Measurements from ENCODE around the gene RPS6KB1. TPM values are rescaled to one million over a fixed set of nuclear protein-coding genes. Genes with fewer than 3 reads are reported as not detected.
"Not testable (repeated sequence)": the region's sequence is repeated elsewhere in the genome, so short reads cannot be mapped to it uniquely, and the experiment has no call there.

Gene RPS6KB1
- total RNA-seq, 4 donors from 2014 or later, result 18.4 to 49.2 (median 25.9) TPM

DNA sequence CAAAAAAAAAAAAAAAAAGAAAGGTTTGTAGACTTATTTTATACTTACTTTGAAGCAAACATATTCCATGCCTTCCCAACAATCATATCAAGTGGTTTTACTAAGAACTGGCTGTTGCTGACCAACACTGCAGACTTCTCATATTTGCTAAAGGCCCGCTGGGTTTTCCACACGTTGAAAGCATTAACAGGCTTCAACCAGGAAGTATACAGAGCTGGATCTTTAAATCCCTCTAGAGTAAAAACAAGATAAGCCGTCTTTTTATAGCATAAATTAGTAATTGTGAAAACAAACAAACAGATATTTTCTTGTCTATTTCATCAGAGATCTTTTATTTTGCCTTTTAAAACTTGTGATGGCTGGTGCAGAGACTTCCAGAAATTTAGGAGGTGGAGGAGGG is 29.3 kb upstream of the RPS6KB1 start:
- Histone ChIP-seq H3K36me3 (peaks cover 0 to 49% (median 15%) of the 10 kb centered on the region in 3 donors), H3K4me1 (peaks cover 0 to 10% (median 0%) of the 10 kb centered on the region in 3 donors), H3K27ac (no peak overlapping the region), H3K4me3 (no peak overlapping the region), H3K9me3 (no peaks in the 10 kb centered on the region), H3K27me3 (no peaks in the 10 kb centered on the region)
- no peak for TF ChIP-seq POLR2A (IDR thresholded peaks at IDR 0.05)
- TF ChIP-seq, protein P1, sequence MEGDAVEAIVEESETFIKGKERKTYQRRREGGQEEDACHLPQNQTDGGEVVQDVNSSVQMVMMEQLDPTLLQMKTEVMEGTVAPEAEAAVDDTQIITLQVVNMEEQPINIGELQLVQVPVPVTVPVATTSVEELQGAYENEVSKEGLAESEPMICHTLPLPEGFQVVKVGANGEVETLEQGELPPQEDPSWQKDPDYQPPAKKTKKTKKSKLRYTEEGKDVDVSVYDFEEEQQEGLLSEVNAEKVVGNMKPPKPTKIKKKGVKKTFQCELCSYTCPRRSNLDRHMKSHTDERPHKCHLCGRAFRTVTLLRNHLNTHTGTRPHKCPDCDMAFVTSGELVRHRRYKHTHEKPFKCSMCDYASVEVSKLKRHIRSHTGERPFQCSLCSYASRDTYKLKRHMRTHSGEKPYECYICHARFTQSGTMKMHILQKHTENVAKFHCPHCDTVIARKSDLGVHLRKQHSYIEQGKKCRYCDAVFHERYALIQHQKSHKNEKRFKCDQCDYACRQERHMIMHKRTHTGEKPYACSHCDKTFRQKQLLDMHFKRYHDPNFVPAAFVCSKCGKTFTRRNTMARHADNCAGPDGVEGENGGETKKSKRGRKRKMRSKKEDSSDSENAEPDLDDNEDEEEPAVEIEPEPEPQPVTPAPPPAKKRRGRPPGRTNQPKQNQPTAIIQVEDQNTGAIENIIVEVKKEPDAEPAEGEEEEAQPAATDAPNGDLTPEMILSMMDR (IDR thresholded peaks at IDR 0.05), result no peak
- no peak for DNase-seq
- WGBS, 2 donors, result 67 to 76% methylated on average over 3 of the region's 3 CpGs
- intact Hi-C loops (cut with DNase I), result no loop called here

DNA sequence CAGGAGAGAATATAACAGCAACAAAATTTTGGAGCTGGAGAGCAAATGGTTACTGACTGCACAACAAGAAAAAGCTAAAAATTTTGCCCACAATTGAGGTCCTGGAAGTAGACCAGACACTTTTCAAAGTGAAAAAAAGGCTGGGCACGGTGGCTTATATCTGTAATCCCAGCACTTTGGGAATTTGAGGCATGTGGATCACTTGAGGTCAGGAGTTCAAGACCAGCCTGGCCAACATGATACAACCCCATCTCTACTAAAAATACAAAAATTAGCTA is 23.0 kb upstream of the RPS6KB1 start:
- intact Hi-C loops (cut with DNase I), result no loop called here
- peaks cover 0 to 41% (median under 1%) of the 10 kb centered on the region in 3 donors for H3K36me3 ChIP-seq

DNA sequence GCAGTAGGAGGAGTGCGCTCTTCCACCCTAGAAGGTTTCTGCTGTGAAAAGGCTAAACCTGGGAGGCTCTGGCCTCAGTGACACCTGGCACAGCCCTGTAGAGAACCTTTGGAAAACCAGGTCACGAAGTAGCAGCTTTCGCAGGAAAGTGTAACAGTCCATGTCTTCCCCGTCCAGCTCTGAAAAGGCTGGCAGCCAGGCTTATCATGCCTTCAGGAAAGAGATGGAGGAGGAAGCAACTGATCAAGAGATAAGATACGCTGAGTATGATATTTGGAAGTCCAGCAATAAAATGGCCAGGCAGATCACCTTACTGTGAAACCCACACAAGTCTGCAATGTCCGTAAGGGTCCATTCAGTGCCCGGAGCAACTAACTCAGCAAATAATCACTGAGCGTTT is 22.4 kb upstream of the RPS6KB1 start:
- WGBS, 2 donors, result 84 to 85% methylated on average over 8 of the region's 8 CpGs
- Histone ChIP-seq H3K4me1 (peaks cover 0 to 15% (median 0%) of the 10 kb centered on the region in 3 donors), H3K9me3 (no peaks in the 10 kb centered on the region)

More for the DNA sequence above, 23.0 kb upstream of the RPS6KB1 start:
- Histone ChIP-seq H3K27me3 (no peaks in the 10 kb centered on the region), H3K4me1 (peaks cover 0 to 15% (median 0%) of the 10 kb centered on the region in 3 donors), H3K27ac (peak overlapping the region in 3 of 4 donors; percentile 46 to 72 (median 72)), H3K4me3 (no peak overlapping the region), H3K9me3 (no peaks in the 10 kb centered on the region)
- DNase-seq, result no peak
- TF ChIP-seq POLR2A (IDR thresholded peaks at IDR 0.05), result no peak
- TF ChIP-seq, protein P1 (IDR thresholded peaks at IDR 0.05), result no peak
- WGBS, 2 donors, result 12 to 35% methylated on average over 1 of the region's 1 CpG

DNA sequence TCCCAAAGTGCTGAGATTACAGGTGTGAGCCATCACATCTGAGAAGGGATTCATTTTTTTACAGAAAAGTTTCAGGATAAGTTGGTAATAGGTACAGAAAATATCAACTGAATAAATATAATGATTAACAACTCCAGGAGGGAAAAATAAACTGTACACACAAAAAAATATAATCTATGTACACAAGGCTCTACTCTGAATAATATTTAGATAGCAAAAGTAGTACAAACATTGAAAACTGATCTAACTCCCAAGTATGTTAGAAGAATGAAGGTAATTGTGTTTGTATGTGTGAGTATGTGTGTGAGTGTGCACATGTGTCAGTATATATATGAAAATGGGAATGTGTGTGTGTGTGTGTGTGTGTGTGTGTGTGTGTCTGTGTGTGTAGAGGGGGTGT is 20.6 kb upstream of the RPS6KB1 start:
- intact Hi-C loops (cut with DNase I), result no loop called here
- Histone ChIP-seq H3K27me3 (no peaks in the 10 kb centered on the region), H3K4me3 (no peak overlapping the region), H3K27ac (no peak overlapping the region), H3K4me1 (peaks cover 0 to 15% (median 0%) of the 10 kb centered on the region in 3 donors), H3K9me3 (no peaks in the 10 kb centered on the region), H3K36me3 (peaks cover 0 to 62% (median 11%) of the 10 kb centered on the region in 3 donors)
- TF ChIP-seq, protein P1 (IDR thresholded peaks at IDR 0.05), result no peak
- TF ChIP-seq POLR2A (IDR thresholded peaks at IDR 0.05), result no peak
- DNase-seq, result no peak

More for the DNA sequence above, 22.4 kb upstream of the RPS6KB1 start:
- peaks cover 0 to 43% (median 7%) of the 10 kb centered on the region in 3 donors for H3K36me3 ChIP-seq
- H3K27ac ChIP-seq, result peak overlapping the region in 1 of 4 donors; percentile 72
- H3K4me3 ChIP-seq, result no peak overlapping the region
- DNase-seq, result no peak
- intact Hi-C loops (cut with DNase I), result no loop called here
- H3K27me3 ChIP-seq, result no peaks in the 10 kb centered on the region
- TF ChIP-seq, protein P1 (IDR thresholded peaks at IDR 0.05), result no peak
- no peak for TF ChIP-seq POLR2A (IDR thresholded peaks at IDR 0.05)

DNA sequence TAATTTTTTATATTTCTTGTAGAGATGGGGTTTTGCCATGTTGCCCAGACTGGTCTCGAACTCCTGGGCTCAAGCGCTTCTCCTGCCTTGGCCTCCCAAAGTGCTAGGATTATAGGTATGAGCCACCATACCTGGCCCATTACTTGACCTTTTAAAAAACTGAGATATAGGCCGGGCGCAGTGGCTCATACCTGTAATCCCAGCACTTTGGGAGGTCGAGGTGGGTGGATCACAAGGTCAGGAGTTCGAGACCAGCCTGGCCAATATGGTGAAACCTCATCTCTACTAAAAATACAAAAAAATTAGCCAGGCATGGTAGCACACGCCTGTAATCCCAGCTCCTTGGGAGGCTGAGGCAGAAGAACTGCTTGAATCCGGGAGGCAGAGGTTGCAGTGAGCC is 19.5 kb upstream of the RPS6KB1 start:
- DNase-seq; H3K27me3 ChIP-seq; H3K4me3 ChIP-seq; intact Hi-C loops (cut with DNase I); H3K9me3 ChIP-seq; H3K27ac ChIP-seq: not testable (repeated sequence)
- Histone ChIP-seq H3K36me3 (peaks cover 0 to 72% (median 18%) of the 10 kb centered on the region in 3 donors), H3K4me1 (peaks cover 0 to 18% (median 0%) of the 10 kb centered on the region in 3 donors)
- 89 to 93% methylated on average over 5 to 7 of the region's 8 CpGs for WGBS, 2 donors

DNA sequence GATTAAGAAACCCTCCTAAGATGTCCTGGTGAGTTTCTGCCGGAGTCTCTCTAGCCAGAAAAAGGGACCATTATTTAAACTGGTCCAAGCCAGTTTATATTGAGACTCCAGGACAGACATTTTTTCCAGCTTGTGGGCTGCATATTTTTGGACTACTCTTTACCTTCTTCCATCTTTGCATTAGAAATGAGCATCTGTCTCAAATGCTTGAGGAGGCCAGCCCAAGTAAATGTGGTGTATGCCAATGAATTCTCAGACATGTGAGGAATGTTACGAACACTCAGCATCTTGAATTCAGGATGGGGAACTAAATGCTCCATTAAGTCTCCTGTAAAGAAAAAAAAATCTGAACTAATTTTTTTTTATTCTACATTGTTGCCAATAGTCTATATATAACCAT is 18.5 kb upstream of the RPS6KB1 start:
- Histone ChIP-seq H3K4me3 (no peak overlapping the region), H3K36me3 (peaks cover 0 to 81% (median 18%) of the 10 kb centered on the region in 3 donors), H3K27ac (no peak overlapping the region), H3K9me3 (no peaks in the 10 kb centered on the region), H3K27me3 (no peaks in the 10 kb centered on the region), H3K4me1 (peaks cover 0 to 11% (median 0%) of the 10 kb centered on the region in 3 donors)
- no peak for TF ChIP-seq POLR2A (IDR thresholded peaks at IDR 0.05)
- TF ChIP-seq, protein P1 (IDR thresholded peaks at IDR 0.05), result no peak
- DNase-seq, result no peak
- 84 to 98% methylated on average over 2 of the region's 2 CpGs for WGBS, 2 donors
- intact Hi-C loops (cut with DNase I), result no loop called here
